ENCODE measurements around the gene CYSTM1.

GRCh38 chr5:140174465-140175366 lies at the start of gene CYSTM1:
- no peak for TF ChIP-seq CTCF (conservative IDR thresholded peaks at IDR 0.05; ENCODE audit: low read length)
- TF ChIP-seq EZH2phosphoT487 (IDR thresholded peaks at IDR 0.05; ENCODE audit: borderline replicate concordance, low read depth, low read length) = no peak
